SK-N-SH (cell line): ENCODE results near the gene CSTF2T. TPM values are rescaled to one million over a fixed set of nuclear protein-coding genes. Genes with fewer than 3 reads are reported as not detected.

ENCODE experiments used
- CTCF ChIA-PET: fragments of 300-600, 350-600 bp; formaldehyde crosslinking; extraction: SDS; loops from one replicate; lab custom pipeline; 2021; lab: Yijun Ruan, JAX
- POLR2A ChIA-PET: fragments of 350-600 bp; sonication (Branson Sonifier 250); formaldehyde crosslinking; extraction: SDS; loops from one replicate; lab custom pipeline; 2020; ENCODE audit warnings: antibody characterized with exemption, inconsistent platforms; lab: Yijun Ruan, JAX
- DNase-seq: peaks from one replicate; pipeline ENCODE4 v3.0.0; 2012
- H2AFZ ChIP-seq: fragments of 200-600 bp; sonication (generic); 2 replicates; pipeline ENCODE4 v1.8.1; 2016; ENCODE audit warnings: antibody characterized with exemption, mild to moderate bottlenecking, low read depth
- H3F3A ChIP-seq: fragments of 200-600 bp; sonication (generic); replicated peaks from 2 replicates; pipeline ENCODE3; 2016; ENCODE audit warnings: antibody characterized with exemption, mild to moderate bottlenecking; ENCODE audit not compliant: insufficient read depth
- H3K27ac ChIP-seq, 2 experiments: fragments of 200-500 bp in 1 of 2; fragments of 200-600 bp in 1 of 2; sonication (Bioruptor generic) in 1 of 2; sonication (generic), shearing (Covaris generic) in 1 of 2; 2 replicates each; pipeline versions ENCODE4 v1.5.1 to v1.6.1; 2014 to 2016; ENCODE audit warnings: low read depth in 2 of 2, inconsistent platforms in 1 of 2, low read length in 1 of 2, mild to moderate bottlenecking in 1 of 2, mixed read lengths in 1 of 2
- H3K27me3 ChIP-seq: fragments of 200-600 bp; sonication (generic), shearing (Covaris generic); 2 replicates; pipeline ENCODE4 v1.6.1; 2016; ENCODE audit warnings: mixed run types; ENCODE audit not compliant: insufficient read depth
- H3K36me3 ChIP-seq, 2 experiments: fragments of 200-500 bp in 1 of 2; fragments of 200-600 bp in 1 of 2; sonication (Bioruptor generic) in 1 of 2; sonication (generic) in 1 of 2; replicated peaks in 1 of 2; 2 replicates each; pipeline versions ENCODE3 to v1.5.1; 2014 to 2016; ENCODE audit warnings: low read length in 1 of 2, mild to moderate bottlenecking in 1 of 2; ENCODE audit not compliant: insufficient read depth in 2 of 2, control insufficient read depth in 1 of 2
- H3K4me1 ChIP-seq, 2 experiments: fragments of 200-500 bp in 1 of 2; fragments of 200-600 bp in 1 of 2; sonication (Bioruptor generic) in 1 of 2; sonication (generic), shearing (Covaris generic) in 1 of 2; 2 replicates each; pipeline versions ENCODE4 v1.5.1 to v1.6.1; 2014 to 2016; ENCODE audit warnings: low read depth in 1 of 2, low read length in 1 of 2, mixed run types in 1 of 2; ENCODE audit not compliant: insufficient read depth in 2 of 2, control insufficient read depth in 1 of 2
- H3K4me2 ChIP-seq: fragments of 200-600 bp; sonication (generic), shearing (Covaris generic); 2 replicates; pipeline ENCODE4 v1.6.1; 2017; ENCODE audit warnings: mixed run types
- H3K4me3 ChIP-seq, 2 experiments: fragments of 200-500 bp in 1 of 2; fragments of 200-600 bp in 1 of 2; sonication (Bioruptor generic) in 1 of 2; sonication (generic), shearing (Covaris generic) in 1 of 2; 2 replicates each; pipeline versions ENCODE4 v1.5.1 to v1.8.1; 2014 to 2016; ENCODE audit warnings: low read depth in 2 of 2, inconsistent platforms in 1 of 2, low read length in 1 of 2, mild to moderate bottlenecking in 1 of 2, mixed read lengths in 1 of 2, moderate library complexity in 1 of 2
- H3K79me2 ChIP-seq: fragments of 200-600 bp; sonication (generic); 2 replicates; pipeline ENCODE4 v1.8.1; 2017; ENCODE audit warnings: mild to moderate bottlenecking; ENCODE audit not compliant: insufficient read depth
- H3K9ac ChIP-seq: fragments of 200-600 bp; sonication (generic); 2 replicates; pipeline ENCODE4 v1.6.1; 2017; ENCODE audit warnings: mixed run types
- H3K9me2 ChIP-seq: fragments of 200-600 bp; sonication (generic); 2 replicates; pipeline ENCODE4 v1.6.1; 2017; ENCODE audit warnings: mixed run types
- H3K9me3 ChIP-seq: fragments of 200-600 bp; sonication (generic); 2 replicates; pipeline ENCODE4 v1.6.1; 2017; ENCODE audit warnings: mixed run types, mild to moderate bottlenecking, moderate library complexity
- H4K20me1 ChIP-seq: fragments of 200-600 bp; sonication (generic); 2 replicates; pipeline ENCODE4 v1.6.1; 2017; ENCODE audit warnings: mild to moderate bottlenecking, mixed run types; ENCODE audit not compliant: insufficient read depth
- CTCF ChIP-seq: fragments of 200-600 bp; sonication (generic); IDR thresholded peaks from 2 replicates; pipeline ENCODE4 v1.6.1; 2017; ENCODE audit warnings: antibody characterized with exemption, mild to moderate bottlenecking, moderate library complexity
- EP300 ChIP-seq, 2 experiments: IDR thresholded peaks; 2 replicates each; pipeline versions ENCODE4 v1.4.0 to v1.6.1; 2012; ENCODE audit warnings: borderline replicate concordance in 1 of 2, low read depth in 1 of 2, low read length in 1 of 2
- EZH2phosphoT487 ChIP-seq: fragments of 200-600 bp; sonication (generic); IDR thresholded peaks from 2 replicates; pipeline ENCODE4 v1.6.1; 2017; ENCODE audit warnings: low read depth, mixed run types, mild to moderate bottlenecking, antibody characterized with exemption, moderate library complexity, borderline replicate concordance
- FOXJ3 ChIP-seq: sonication (generic); formaldehyde crosslinking; IDR thresholded peaks from 2 replicates; pipeline ENCODE4 v1.5.1; 2020; ENCODE audit warnings: mild to moderate bottlenecking, missing genetic modification reagents
- FOXM1 ChIP-seq: IDR thresholded peaks from 2 replicates; pipeline ENCODE4 v1.4.0; 2012; ENCODE audit warnings: low read depth, mild to moderate bottlenecking
- GABPA ChIP-seq: IDR thresholded peaks from 2 replicates; pipeline ENCODE4 v1.4.0; 2012; ENCODE audit warnings: low read depth, mild to moderate bottlenecking
- IRF3 ChIP-seq: fragments of 150-350 bp; IDR thresholded peaks from 2 replicates; pipeline ENCODE4 v1.6.1; 2016; ENCODE audit warnings: mild to moderate bottlenecking, low read depth, low read length
- JUND ChIP-seq: IDR thresholded peaks from 2 replicates; pipeline ENCODE4 v1.4.0; 2012
- MEF2A ChIP-seq: IDR thresholded peaks from 2 replicates; pipeline ENCODE4 v1.4.0; 2012; ENCODE audit warnings: low read depth, borderline replicate concordance
- MXI1 ChIP-seq: IDR thresholded peaks from 2 replicates; pipeline ENCODE4 v1.6.1; 2012; ENCODE audit warnings: mild to moderate bottlenecking, low read depth, low read length, improper control_type of control experiment
- NRF1 ChIP-seq: IDR thresholded peaks from 2 replicates; pipeline ENCODE4 v1.6.1; 2012; ENCODE audit warnings: low read depth, mild to moderate bottlenecking, low read length
- PBX3 ChIP-seq: IDR thresholded peaks from 2 replicates; pipeline ENCODE4; 2012
- RAD21 ChIP-seq: IDR thresholded peaks from 2 replicates; pipeline ENCODE4 v1.6.1; 2012; ENCODE audit warnings: mild to moderate bottlenecking, low read length
- RFX5 ChIP-seq: IDR thresholded peaks from 2 replicates; pipeline ENCODE4 v1.6.1; 2012; ENCODE audit warnings: mild to moderate bottlenecking, improper control_type of control experiment, low read length
- TAF1 ChIP-seq: IDR thresholded peaks from 2 replicates; pipeline ENCODE4 v1.6.1; 2012; ENCODE audit warnings: low read depth, mild to moderate bottlenecking, low read length, moderate library complexity, borderline replicate concordance
- TCF12 ChIP-seq: IDR thresholded peaks from 2 replicates; pipeline ENCODE4 v1.4.0; 2012
- TEAD4 ChIP-seq: IDR thresholded peaks from 2 replicates; pipeline ENCODE4 v1.4.0; 2012; ENCODE audit warnings: mild to moderate bottlenecking, borderline replicate concordance; ENCODE audit not compliant: insufficient read depth
- USF2 ChIP-seq: fragments of 150-350 bp; IDR thresholded peaks from 2 replicates; pipeline ENCODE4 v1.6.1; 2017; ENCODE audit warnings: antibody characterized with exemption, low read length, low read depth, borderline replicate concordance
- YY1 ChIP-seq: IDR thresholded peaks from 2 replicates; pipeline ENCODE4 v1.4.0; 2012; ENCODE audit warnings: low read depth, mild to moderate bottlenecking
- WGBS: methylation state at CpG from one replicate; pipeline ENCODE4 v1.1.6; 2017; ENCODE audit warnings: low lambda C conversion rate; 5-methylcytosine and 5-hydroxymethylcytosine counted together
- polyA plus RNA-seq, 3 experiments: library from polyadenylated mRNA; depleted of rRNA; stranded (reverse); fragments of >200 nt; gene quantifications; 2 replicates each; pipeline ENCODE4 v1.2.3, GENCODE V29; 2012

CSTF2T gene
- polyA plus RNA-seq, 1 of the 3 experiments (the other 2 are of a cell fraction): 4.3 TPM

GRCh38 chr10:51696251-51696650, 3.1 kb downstream of the CSTF2T start:
- Histone ChIP-seq H2AFZ (no peak overlapping the region), H4K20me1 (peaks cover 4% of the 10 kb centered on the region), H3K4me3 (no peak overlapping the region), H3F3A (peaks cover 5% of the 10 kb centered on the region), H3K27ac (no peak overlapping the region), H3K36me3 (peaks cover 25 to 32% of the 10 kb centered on the region in 2 experiments), H3K79me2 (peaks cover 37% of the 10 kb centered on the region), H3K4me2 (no peak overlapping the region), H3K9me2 (no peaks in the 10 kb centered on the region), H3K27me3 (no peaks in the 10 kb centered on the region), H3K9ac (no peak overlapping the region), H3K9me3 (no peaks in the 10 kb centered on the region), H3K4me1 (peaks cover 0 to 26% of the 10 kb centered on the region in 2 experiments; a peak in 3 of 4 replicates)
- no peak for DNase-seq
- CTCF ChIA-PET: no interaction called here
- TF ChIP-seq TCF12 (no peak), PBX3 (no peak), RFX5 (no peak), MXI1 (no peak), FOXM1 (no peak)
- POLR2A ChIA-PET: no interaction called here
- 56% methylated on average over 1 of the region's 1 CpG for WGBS

- ChIA-PET CTCF (interaction anchor here (0.6 kb wide), 1 partner anchor 631 kb away, joined by 3 read pairs; no protein-coding TSS in a partner anchor), POLR2A (no interaction called here)
- H3K36me3 ChIP-seq: peaks cover 25 to 32% of the 10 kb centered on the region in 2 experiments
- no peak overlapping the region for H2AFZ ChIP-seq
- no peak overlapping the region for H3K27ac ChIP-seq
- H3K4me1 ChIP-seq: peaks cover 0 to 20% of the 10 kb centered on the region in 2 experiments; a peak in 3 of 4 replicates
- H3F3A ChIP-seq: peaks cover 5% of the 10 kb centered on the region
- no peak for DNase-seq
- peaks cover 36% of the 10 kb centered on the region for H3K79me2 ChIP-seq
- no peaks in the 10 kb centered on the region for H3K27me3 ChIP-seq
- H3K4me3 ChIP-seq: no peak overlapping the region
- no peaks in the 10 kb centered on the region for H3K9me2 ChIP-seq
- 90% methylated on average over 5 of the region's 5 CpGs for WGBS
- peaks cover 4% of the 10 kb centered on the region for H4K20me1 ChIP-seq
- H3K9ac ChIP-seq: no peak overlapping the region
- H3K9me3 ChIP-seq: no peaks in the 10 kb centered on the region
- no peak overlapping the region for H3K4me2 ChIP-seq
- no peak for TF ChIP-seq YY1
- TF ChIP-seq FOXJ3: no peak
- TF ChIP-seq EP300 (IDR thresholded peaks at IDR 0.05; ENCODE audit: borderline replicate concordance in 1 of 2, low read depth in 1 of 2, low read length in 1 of 2): no peak
- no peak for TF ChIP-seq USF2
- no peak for TF ChIP-seq PBX3
- TF ChIP-seq GABPA: no peak
- no peak for TF ChIP-seq TEAD4
- TF ChIP-seq JUND: no peak
- TF ChIP-seq FOXM1: no peak
- TF ChIP-seq EZH2phosphoT487: no peak
- TF ChIP-seq NRF1: no peak
- no peak for TF ChIP-seq IRF3
- no peak for TF ChIP-seq MEF2A
- no peak for TF ChIP-seq CTCF
- TF ChIP-seq TAF1: no peak
- TF ChIP-seq RAD21: no peak
These were observed 5.2 kb downstream of the CSTF2T start for GRCh38 chr10:51694086-51694768.
